T-cell (primary cell): ENCODE measurements around the gene GNAS-AS1. TPM values are rescaled to one million over a fixed set of nuclear protein-coding genes. Genes with fewer than 3 reads are reported as not detected.

ENCODE experiments used
- ATAC-seq, 4 experiments: fragments of 200-7000 bp in 3 of 4; fragments of 150-1000 bp in 1 of 4; cut with Tn5 transposase; replicated peaks in 1 of 4; 1 replicate in 3 of 4; 2 replicates in 1 of 4; pipeline ENCODE4 v1.10.0; 2021; ENCODE audit warnings: moderate library complexity in 3 of 4, mild to moderate bottlenecking in 2 of 4, moderate number of reproducible peaks in 1 of 4
- CTCF ChIA-PET, 2 donors: fragments of 300-600 bp; sonication (Branson Sonifier 250); formaldehyde crosslinking; loops; one replicate each; lab custom pipeline; 2022; ENCODE audit warnings: antibody characterized with exemption in 2 of 2; lab: Charles Lee
- POLR2A ChIA-PET, 2 donors: fragments of 300-600 bp; sonication (Branson Sonifier 250); formaldehyde crosslinking; loops; one replicate each; lab custom pipeline; 2022; ENCODE audit warnings: antibody characterized with exemption in 2 of 2; lab: Charles Lee
- DNase-seq, 35 experiments: peaks; one replicate each; pipeline versions ENCODE4 v3.0.0 to v3.0.0-alpha.2; 2013 to 2023
- H3K27ac ChIP-seq: one replicate; pipeline ENCODE4 v1.5.1; 2013; ENCODE audit warnings: low read length
- H3K27me3 ChIP-seq, 2 experiments: replicated peaks in 1 of 2; 1 replicate in 1 of 2; 2 replicates in 1 of 2; pipeline versions ENCODE4 v1.6.1 to v1.7.0; 2013; ENCODE audit warnings: low read length in 1 of 2, mixed read lengths in 1 of 2; ENCODE audit not compliant: control insufficient read depth in 2 of 2, insufficient read depth in 2 of 2; ENCODE audit errors: extremely low read depth in 1 of 2
- H3K36me3 ChIP-seq, 2 donors: 1 replicate in 1 of 2; 2 replicates in 1 of 2; pipeline versions ENCODE4 v1.6.1 to v1.7.0; 2013; ENCODE audit warnings: low read length in 1 of 2; ENCODE audit not compliant: control insufficient read depth in 2 of 2, insufficient read depth in 1 of 2; ENCODE audit errors: extremely low read depth in 1 of 2
- H3K4me1 ChIP-seq, 2 experiments: 1 replicate in 1 of 2; 2 replicates in 1 of 2; pipeline versions ENCODE4 v1.6.1 to v1.7.0; 2013; ENCODE audit warnings: low read length in 2 of 2, mixed read lengths in 1 of 2; ENCODE audit not compliant: insufficient read depth in 2 of 2, control insufficient read depth in 1 of 2; ENCODE audit errors: extremely low read depth in 1 of 2
- H3K4me3 ChIP-seq, 2 donors: 1 replicate in 1 of 2; 2 replicates in 1 of 2; pipeline versions ENCODE4 v1.5.1 to v1.7.0; 2013; ENCODE audit warnings: mild to moderate bottlenecking in 2 of 2, low read length in 1 of 2, moderate library complexity in 1 of 2; ENCODE audit not compliant: control insufficient read depth in 1 of 2; ENCODE audit errors: extremely low read depth in 1 of 2
- H3K9me3 ChIP-seq: 2 replicates; pipeline ENCODE4 v1.7.0; 2013
- H3K27ac Mint-ChIP-seq, 2 donors: one replicate each; pipeline ENCODE4 v1.8.0; 2020 to 2021; ENCODE audit warnings: mild to moderate bottlenecking in 2 of 2, mixed read lengths in 2 of 2
- H3K27me3 Mint-ChIP-seq, 2 donors: one replicate each; pipeline ENCODE4 v1.8.0; 2021 to 2022; ENCODE audit warnings: mixed read lengths in 2 of 2
- H3K36me3 Mint-ChIP-seq: one replicate; pipeline ENCODE4 v1.8.0; 2021; ENCODE audit warnings: mixed read lengths
- H3K4me1 Mint-ChIP-seq, 3 donors: one replicate each; pipeline ENCODE4 v1.8.0; 2020 to 2022; ENCODE audit warnings: mixed read lengths in 3 of 3, mild to moderate bottlenecking in 1 of 3
- H3K4me3 Mint-ChIP-seq, 3 donors: one replicate each; pipeline ENCODE4 v1.8.0; 2020 to 2022; ENCODE audit warnings: mild to moderate bottlenecking in 3 of 3, mixed read lengths in 3 of 3, moderate library complexity in 3 of 3
- H3K9me3 Mint-ChIP-seq, 3 donors: one replicate each; pipeline ENCODE4 v1.8.0; 2020 to 2022; ENCODE audit warnings: mixed read lengths in 3 of 3
- WGBS: methylation state at CpG from one replicate; pipeline ENCODE4 v1.1.5; 2013; ENCODE audit warnings: missing lambda C conversion rate; ENCODE audit not compliant: insufficient coverage; 5-methylcytosine and 5-hydroxymethylcytosine counted together
- total RNA-seq, 35 experiments: library from RNA in 6 of 35; stranded (reverse) in 6 of 35; fragments of 120-200 nt in 1 of 35; gene quantifications; one replicate each; pipeline versions ENCODE4 v1.2.1 to v1.2.4 and lab custom pipeline; 2013 to 2026

GNAS-AS1 gene
- total RNA-seq, 5 donors from 2014 or later (not counting 1 experiment from before 2014, with no cell fraction given) = 1.1 to 1.7 (median 1.5) TPM

GRCh38 chr20:58880994-58881752 is 30.5 kb upstream of the GNAS-AS1 start:
- Histone ChIP-seq H3K4me1 (peaks cover 16 to 17% of the 10 kb centered on the region in 2 experiments), H3K27me3 (no peaks in the 10 kb centered on the region), H3K9me3 (no peaks in the 10 kb centered on the region), H3K36me3 (no peaks in the 10 kb centered on the region), H3K27ac (no peak overlapping the region), H3K4me3 (no peak overlapping the region)
- CTCF ChIA-PET = interaction anchor here in 1 of 2 donors (0.5 to 1.2 kb wide), 3 partner anchors 11 to 37 kb away, joined by 3 to 5 read pairs (median 5); no protein-coding TSS in a partner anchor
- H3K4me3 Mint-ChIP-seq = no peak overlapping the region
- H3K36me3 Mint-ChIP-seq = no peaks in the 10 kb centered on the region
- peaks cover 22 to 28% (median 24%) of the 10 kb centered on the region in 3 donors for H3K4me1 Mint-ChIP-seq
- POLR2A ChIA-PET = no interaction called here
- ATAC-seq (no peak), DNase-seq (peak in 1 of 35 experiments; percentile 15)
- WGBS = 82% methylated on average over 3 of the region's 9 CpGs
- no peaks in the 10 kb centered on the region for H3K27me3 Mint-ChIP-seq
- H3K9me3 Mint-ChIP-seq = no peaks in the 10 kb centered on the region
- no peak overlapping the region for H3K27ac Mint-ChIP-seq

- WGBS = no CpG with 5 or more reads among the region's 1 CpG
- peaks cover 16 to 17% of the 10 kb centered on the region in 2 experiments for H3K4me1 ChIP-seq
- no peaks in the 10 kb centered on the region for H3K9me3 ChIP-seq
- no peaks in the 10 kb centered on the region for H3K36me3 ChIP-seq
- H3K4me3 Mint-ChIP-seq = no peak overlapping the region
- ATAC-seq (no peak), DNase-seq (no peak)
- no peaks in the 10 kb centered on the region for H3K27me3 ChIP-seq
- no peaks in the 10 kb centered on the region for H3K36me3 Mint-ChIP-seq
- H3K4me1 Mint-ChIP-seq = peaks cover 19 to 26% (median 22%) of the 10 kb centered on the region in 3 donors
- no peaks in the 10 kb centered on the region for H3K27me3 Mint-ChIP-seq
- ChIA-PET POLR2A (no interaction called here), CTCF (interaction anchor here (0.5 to 1.2 kb wide), 3 partner anchors 10 to 38 kb away, joined by 3 to 6 read pairs (median 5); no protein-coding TSS in a partner anchor)
- H3K27ac ChIP-seq = no peak overlapping the region
- H3K9me3 Mint-ChIP-seq = no peaks in the 10 kb centered on the region
- H3K4me3 ChIP-seq = no peak overlapping the region
- no peak overlapping the region for H3K27ac Mint-ChIP-seq
Observed at GRCh38 chr20:58880441-58880840, 29.7 kb upstream of the GNAS-AS1 start.

GRCh38 chr20:58878399-58878798 is 27.7 kb upstream of the GNAS-AS1 start:
- H3K9me3 ChIP-seq = no peaks in the 10 kb centered on the region
- peak overlapping the region; percentile 85 to 90 for H3K27ac Mint-ChIP-seq
- no peak for DNase-seq
- H3K27me3 ChIP-seq = no peaks in the 10 kb centered on the region
- no peaks in the 10 kb centered on the region for H3K36me3 ChIP-seq
- POLR2A ChIA-PET = no interaction called here
- H3K4me3 ChIP-seq = no peak overlapping the region
- H3K4me3 Mint-ChIP-seq = peak overlapping the region in 1 of 3 donors; percentile 64
- CTCF ChIA-PET = no interaction called here
- H3K27me3 Mint-ChIP-seq = no peaks in the 10 kb centered on the region
- no peaks in the 10 kb centered on the region for H3K36me3 Mint-ChIP-seq
- WGBS = no CpG with 5 or more reads among the region's 4 CpGs
- ATAC-seq = no peak
- peaks cover 16 to 17% of the 10 kb centered on the region in 2 experiments for H3K4me1 ChIP-seq
- H3K9me3 Mint-ChIP-seq = no peaks in the 10 kb centered on the region
- no peak overlapping the region for H3K27ac ChIP-seq
- H3K4me1 Mint-ChIP-seq = peaks cover 19 to 26% (median 22%) of the 10 kb centered on the region in 3 donors

GRCh38 chr20:58877976-58878360 is 27.3 kb upstream of the GNAS-AS1 start:
- peaks cover 16 to 17% of the 10 kb centered on the region in 2 experiments for H3K4me1 ChIP-seq
- Mint-ChIP-seq H3K9me3 (no peaks in the 10 kb centered on the region), H3K27me3 (no peaks in the 10 kb centered on the region), H3K27ac (peak overlapping the region; percentile 85 to 90), H3K36me3 (no peaks in the 10 kb centered on the region), H3K4me3 (peak overlapping the region in 1 of 3 donors; percentile 64), H3K4me1 (peaks cover 19 to 26% (median 22%) of the 10 kb centered on the region in 3 donors)
- no peaks in the 10 kb centered on the region for H3K27me3 ChIP-seq
- no peaks in the 10 kb centered on the region for H3K36me3 ChIP-seq
- peak; percentile 69 to 100 (median 92) for ATAC-seq
- H3K27ac ChIP-seq = no peak overlapping the region
- H3K9me3 ChIP-seq = no peaks in the 10 kb centered on the region
- H3K4me3 ChIP-seq = no peak overlapping the region
- 41% methylated on average over 2 of the region's 4 CpGs for WGBS
- peak in 19 of 35 experiments; percentile 16 to 71 (median 38) for DNase-seq
- POLR2A ChIA-PET = no interaction called here
- CTCF ChIA-PET = no interaction called here

GRCh38 chr20:58877050-58877975 is 26.6 kb upstream of the GNAS-AS1 start:
- Mint-ChIP-seq H3K27me3 (no peaks in the 10 kb centered on the region), H3K9me3 (no peaks in the 10 kb centered on the region), H3K27ac (peak overlapping the region; percentile 85 to 90), H3K4me3 (peak overlapping the region in 1 of 3 donors; percentile 64), H3K4me1 (peaks cover 19 to 26% (median 22%) of the 10 kb centered on the region in 3 donors), H3K36me3 (no peaks in the 10 kb centered on the region)
- Histone ChIP-seq H3K27ac (no peak overlapping the region), H3K27me3 (no peaks in the 10 kb centered on the region), H3K36me3 (no peaks in the 10 kb centered on the region), H3K4me1 (peaks cover 16 to 17% of the 10 kb centered on the region in 2 experiments), H3K9me3 (no peaks in the 10 kb centered on the region), H3K4me3 (no peak overlapping the region)
- POLR2A ChIA-PET = no interaction called here
- CTCF ChIA-PET = interaction anchor here in 1 of 2 donors (0.6 kb wide), 1 partner anchor 211 kb away, joined by 4 read pairs; no protein-coding TSS in a partner anchor
- DNase-seq (no peak), ATAC-seq (no peak)
- 80% methylated on average over 8 of the region's 11 CpGs for WGBS

- DNase-seq = no peak
- peaks cover 19 to 26% (median 22%) of the 10 kb centered on the region in 3 donors for H3K4me1 Mint-ChIP-seq
- Histone ChIP-seq H3K9me3 (no peaks in the 10 kb centered on the region), H3K27ac (no peak overlapping the region), H3K36me3 (no peaks in the 10 kb centered on the region), H3K4me1 (peaks cover 16 to 17% of the 10 kb centered on the region in 2 experiments), H3K27me3 (no peaks in the 10 kb centered on the region), H3K4me3 (no peak overlapping the region)
- H3K9me3 Mint-ChIP-seq = no peaks in the 10 kb centered on the region
- ATAC-seq = no peak
- no peaks in the 10 kb centered on the region for H3K27me3 Mint-ChIP-seq
- H3K4me3 Mint-ChIP-seq = no peak overlapping the region
- H3K36me3 Mint-ChIP-seq = no peaks in the 10 kb centered on the region
- POLR2A ChIA-PET = interaction anchor here in 1 of 2 donors (0.6 kb wide), 1 partner anchor 32 kb away, joined by 3 read pairs; no protein-coding TSS in a partner anchor
- WGBS = 76% methylated on average over 3 of the region's 7 CpGs
- CTCF ChIA-PET = interaction anchor here in 1 of 2 donors (0.6 to 1.0 kb wide), 3 partner anchors 46 to 346 kb away, joined by 3 to 4 read pairs (median 3); no protein-coding TSS in a partner anchor
- H3K27ac Mint-ChIP-seq = peak overlapping the region in 1 of 2 donors; percentile 66
Observed at GRCh38 chr20:58876437-58876836, 25.7 kb upstream of the GNAS-AS1 start.
